GM12878 (cell line): ENCODE measurements around the gene TIMM29. TPM values are rescaled to one million over a fixed set of nuclear protein-coding genes. Genes with fewer than 3 reads are reported as not detected.

Experiments
- ATAC-seq: fragments of 200-7000 bp; cut with Tn5 transposase; 3 replicates; pipeline ENCODE4 v1.9.1; 2020; ENCODE audit warnings: mild to moderate bottlenecking, moderate library complexity
- BruUV-seq: library from RNA; stranded (reverse); fragments of 400-500 nt; replicated peaks from 2 replicates; lab custom pipeline; 2021; lab: Mats Ljungman, UMichigan
- CTCF ChIA-PET: fragments of 300-600 bp; sonication (Branson Sonifier 250); formaldehyde crosslinking; extraction: SDS; loops from one replicate; lab custom pipeline; 2021; ENCODE audit warnings: inconsistent platforms; lab: Yijun Ruan, JAX
- POLR2A ChIA-PET: fragments of 350-600 bp; formaldehyde crosslinking; extraction: SDS; loops from one replicate; lab custom pipeline; 2021; ENCODE audit warnings: inconsistent platforms; lab: Charles Lee
- RAD21 ChIA-PET: fragments of 300-600 bp; sonication (Branson Sonifier 250); formaldehyde crosslinking; loops from one replicate; lab custom pipeline; 2023; ENCODE audit warnings: antibody characterized with exemption; ENCODE audit not compliant: unreplicated experiment; lab: Charles Lee
- SMC1A ChIA-PET: fragments of 300-600 bp; sonication (Branson Sonifier 250); formaldehyde crosslinking; loops from one replicate; lab custom pipeline; 2023; ENCODE audit not compliant: unreplicated experiment, uncharacterized antibody; lab: Charles Lee
- DNase-seq: peaks from one replicate; pipeline ENCODE4 v3.0.0-alpha.2; 2011; ENCODE audit warnings: low read depth, low spot score
- FAIRE-seq: peaks from 3 replicates; lab custom pipeline; 2011; peaks lifted over from hg19 to GRCh38; lab: Jason Lieb, UNC
- H2AFZ ChIP-seq: 2 replicates; pipeline ENCODE4 v1.6.0; 2011; ENCODE audit warnings: low read depth, low read length, control low read depth; ENCODE audit not compliant: control insufficient read depth
- H3K27ac ChIP-seq: 2 replicates; pipeline ENCODE4 v1.5.1; 2011; ENCODE audit warnings: control low read depth; ENCODE audit not compliant: control insufficient read depth, insufficient read depth
- H3K27me3 ChIP-seq, 2 experiments: replicated peaks in 1 of 2; 2 replicates each; pipeline versions ENCODE4 v1.6.0 to v1.6.1; 2011; ENCODE audit warnings: low read length in 1 of 2; ENCODE audit not compliant: control insufficient read depth in 2 of 2, insufficient read depth in 2 of 2
- H3K36me3 ChIP-seq, 2 experiments: 2 replicates each; pipeline ENCODE4 v1.5.1; 2011; ENCODE audit warnings: low read length in 1 of 2; ENCODE audit not compliant: control insufficient read depth in 2 of 2, insufficient read depth in 2 of 2
- H3K4me1 ChIP-seq: 2 replicates; pipeline ENCODE4 v1.6.1; 2011; ENCODE audit warnings: mild to moderate bottlenecking, low read length, moderate library complexity, mixed read lengths; ENCODE audit not compliant: control insufficient read depth, insufficient read depth
- H3K4me2 ChIP-seq: 2 replicates; pipeline ENCODE4 v1.6.0; 2011; ENCODE audit warnings: control low read depth; ENCODE audit not compliant: control insufficient read depth, insufficient read depth
- H3K4me3 ChIP-seq: fragments of 200-600 bp; sonication (generic); 2 replicates; pipeline ENCODE4 v1.5.1; 2016
- H3K79me2 ChIP-seq: 2 replicates; pipeline ENCODE4 v1.6.0; 2011; ENCODE audit warnings: low read length; ENCODE audit not compliant: control insufficient read depth, insufficient read depth
- H3K9ac ChIP-seq: 2 replicates; pipeline ENCODE4 v1.8.0; 2011; ENCODE audit warnings: low read length, control low read depth, mixed read lengths; ENCODE audit not compliant: control insufficient read depth, insufficient read depth
- H3K9me3 ChIP-seq: replicated peaks from 3 replicates; pipeline ENCODE4 v1.5.1; 2011; ENCODE audit warnings: mild to moderate bottlenecking, low read length; ENCODE audit not compliant: control insufficient read depth, insufficient read depth
- H4K20me1 ChIP-seq: 2 replicates; pipeline ENCODE4 v1.6.0; 2011; ENCODE audit not compliant: control insufficient read depth, insufficient read depth
- BRCA1 ChIP-seq: IDR thresholded peaks from 2 replicates; pipeline ENCODE4 v1.6.1; 2011; ENCODE audit warnings: low read depth, low read length, improper control_type of control experiment
- CHD2 ChIP-seq: IDR thresholded peaks from 2 replicates; pipeline ENCODE4 v1.6.1; 2011; ENCODE audit warnings: low read depth, low read length, improper control_type of control experiment, borderline replicate concordance
- NFIC ChIP-seq: IDR thresholded peaks from 2 replicates; pipeline ENCODE4 v1.6.1; 2012; ENCODE audit warnings: low read depth, mild to moderate bottlenecking, inconsistent platforms, low read length, moderate library complexity
- PBX3 ChIP-seq: IDR thresholded peaks from 2 replicates; pipeline ENCODE4 v1.6.1; 2011; ENCODE audit warnings: mild to moderate bottlenecking, low read depth, low read length, moderate library complexity; ENCODE audit not compliant: insufficient replicate concordance
- RUNX3 ChIP-seq: IDR thresholded peaks from 2 replicates; pipeline ENCODE4 v1.6.1; 2012; ENCODE audit warnings: low read length, inconsistent platforms
- SP1 ChIP-seq: IDR thresholded peaks from one replicate; pipeline ENCODE4 v1.6.1; 2011; ENCODE audit warnings: low read depth, low read length
- SREBF2 ChIP-seq: IDR thresholded peaks from 2 replicates; pipeline ENCODE4 v1.6.1; 2012; ENCODE audit warnings: mild to moderate bottlenecking, low read length
- SRF ChIP-seq, 2 experiments: IDR thresholded peaks; 2 replicates each; pipeline ENCODE4 v1.6.1; 2011; ENCODE audit warnings: low read depth in 2 of 2, low read length in 2 of 2, mild to moderate bottlenecking in 1 of 2, moderate library complexity in 1 of 2
- STAT3 ChIP-seq: IDR thresholded peaks from 2 replicates; pipeline ENCODE4 v1.6.1; 2011; ENCODE audit warnings: low read depth, low read length, improper control_type of control experiment
- SUZ12 ChIP-seq: fragments of 200-600 bp; sonication (generic); IDR thresholded peaks from one replicate; pipeline ENCODE4 v1.6.1; 2018; ENCODE audit warnings: antibody characterized with exemption, mild to moderate bottlenecking; ENCODE audit not compliant: unreplicated experiment
- TAF1 ChIP-seq: IDR thresholded peaks from 2 replicates; pipeline ENCODE4 v1.6.1; 2011; ENCODE audit warnings: mild to moderate bottlenecking, low read depth, low read length, borderline replicate concordance
- TARDBP ChIP-seq: IDR thresholded peaks from 2 replicates; pipeline ENCODE4 v1.6.1; 2016; ENCODE audit warnings: borderline replicate concordance
- WGBS: methylation state at CpG from one replicate; pipeline ENCODE4 v1.1.6; 2016; ENCODE audit warnings: low lambda C conversion rate; ENCODE audit not compliant: insufficient replicate concordance, insufficient coverage; ENCODE audit errors: missing lambda C conversion rate; 5-methylcytosine and 5-hydroxymethylcytosine counted together
- in situ Hi-C: fragments of 300-500 bp; cut with MboI; formaldehyde crosslinking; loops from 9 replicates; pipeline ENCODE4 v1.14.3; 2018; ENCODE audit warnings: mixed read lengths
- intact Hi-C: fragments of 100-400 bp; cut with micrococcal nuclease; formaldehyde crosslinking; loops from one replicate; pipeline ENCODE4 v1.14.2; 2022; ENCODE audit not compliant: unreplicated experiment
- polyA plus RNA-seq, 11 experiments: library from polyadenylated mRNA; depleted of rRNA in 4 of 11; unstranded in 6 of 11; stranded (reverse) in 5 of 11; fragments of >200 nt; fragmentation: Nextera tagmentation in 4 of 11; fragmentation: Illumina TruSeq in 1 of 11; extraction: Ambion mirVana in 4 of 11; extraction: Trizol in 1 of 11; gene quantifications; 1 replicate in 1 of 11; 2 replicates in 10 of 11; pipeline versions ENCODE4 v1.2.1 to v1.2.3, GENCODE V29; 2011 to 2016; ENCODE audit warnings: inconsistent platforms in 2 of 11, missing spikeins in 2 of 11, low read depth in 1 of 11
- total RNA-seq, 4 experiments: library from RNA; depleted of rRNA in 3 of 4; stranded (reverse); fragments of >200 nt in 3 of 4; fragmentation: Illumina TruSeq in 1 of 4; extraction: Trizol in 1 of 4; gene quantifications; 2 replicates each; pipeline versions ENCODE4 v1.2.1 to v1.2.3, GENCODE V29; 2013 to 2021
- TF ChIP-seq, protein P1 (sequence below): IDR thresholded peaks from 2 replicates; pipeline ENCODE4 v1.6.1; 2012; ENCODE audit warnings: low read length, inconsistent platforms
- TF ChIP-seq, protein P2 (sequence below): fragments of 450-650 bp; IDR thresholded peaks from 2 replicates; pipeline ENCODE4 v1.6.1; 2017; ENCODE audit warnings: mild to moderate bottlenecking

The TIMM29 gene
- total and polyA plus RNA-seq, 10 of the 15 experiments (the other 5 are each of a cell fraction or from before 2014, with no cell fraction given) = 2.4 to 27.9 (median 13.5) TPM

DNA sequence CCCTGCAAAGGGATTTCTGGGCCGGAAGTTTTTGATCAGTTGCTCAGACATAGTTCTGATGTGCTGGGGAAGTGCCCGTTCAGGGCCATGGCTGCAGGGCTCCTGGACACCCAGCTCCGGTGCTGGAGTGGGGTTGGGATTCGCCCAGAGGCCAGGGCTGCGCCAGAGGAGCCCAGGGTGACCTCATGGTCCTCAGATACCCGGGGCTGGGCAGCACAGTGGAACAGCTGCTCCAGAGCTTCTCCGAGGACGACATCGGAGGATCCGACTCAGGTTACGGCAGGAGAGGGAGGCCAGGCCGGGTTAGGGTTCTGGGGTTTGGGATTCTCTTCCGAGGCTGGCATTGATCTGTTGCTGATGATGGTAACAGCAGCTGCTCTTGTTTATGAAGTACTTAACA, 36.4 kb upstream of the TIMM29 start:
- FAIRE-seq (no peak), ATAC-seq (no peak), DNase-seq (no peak)
- BruUV-seq = no TSS peak
- peaks cover 21% of the 10 kb centered on the region for H3K4me1 ChIP-seq
- H3K27me3 ChIP-seq = no peaks in the 10 kb centered on the region
- intact Hi-C loops (no loop called here), in situ Hi-C loops (no loop called here)
- ChIA-PET CTCF (no interaction called here), SMC1A (interaction anchor here (1.4 kb wide), 1 partner anchor 19 kb away, joined by 4 read pairs; no protein-coding TSS in a partner anchor), RAD21 (interaction anchor here (0.6 kb wide), 1 partner anchor 143 kb away, joined by 3 read pairs; no protein-coding TSS in a partner anchor), POLR2A (no interaction called here)
- peaks cover 0 to 20% of the 10 kb centered on the region in 2 experiments; a peak in 3 of 4 replicates for H3K36me3 ChIP-seq
- H3K4me2 ChIP-seq = no peak overlapping the region
- H3K4me3 ChIP-seq = no peak overlapping the region
- WGBS = 84% methylated on average over 13 of the region's 13 CpGs
- H3K79me2 ChIP-seq = peaks cover 50% of the 10 kb centered on the region
- no peaks in the 10 kb centered on the region for H3K9me3 ChIP-seq
- peaks cover 6% of the 10 kb centered on the region for H4K20me1 ChIP-seq
- H2AFZ ChIP-seq = no peak overlapping the region
- H3K9ac ChIP-seq = no peak overlapping the region
- H3K27ac ChIP-seq = no peak overlapping the region
- TF ChIP-seq PBX3 (no peak), TAF1 (no peak), SP1 (no peak), TARDBP (no peak), NFIC (no peak), SREBF2 (no peak), BRCA1 (no peak), CHD2 (no peak), SRF (IDR thresholded peaks at IDR 0.05; ENCODE audit: low read depth in 2 of 2, low read length in 2 of 2) (no peak), SUZ12 (no peak), RUNX3 (no peak), STAT3 (no peak)
- TF ChIP-seq, protein P1, sequence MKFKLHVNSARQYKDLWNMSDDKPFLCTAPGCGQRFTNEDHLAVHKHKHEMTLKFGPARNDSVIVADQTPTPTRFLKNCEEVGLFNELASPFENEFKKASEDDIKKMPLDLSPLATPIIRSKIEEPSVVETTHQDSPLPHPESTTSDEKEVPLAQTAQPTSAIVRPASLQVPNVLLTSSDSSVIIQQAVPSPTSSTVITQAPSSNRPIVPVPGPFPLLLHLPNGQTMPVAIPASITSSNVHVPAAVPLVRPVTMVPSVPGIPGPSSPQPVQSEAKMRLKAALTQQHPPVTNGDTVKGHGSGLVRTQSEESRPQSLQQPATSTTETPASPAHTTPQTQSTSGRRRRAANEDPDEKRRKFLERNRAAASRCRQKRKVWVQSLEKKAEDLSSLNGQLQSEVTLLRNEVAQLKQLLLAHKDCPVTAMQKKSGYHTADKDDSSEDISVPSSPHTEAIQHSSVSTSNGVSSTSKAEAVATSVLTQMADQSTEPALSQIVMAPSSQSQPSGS = no peak
- TF ChIP-seq, protein P2, sequence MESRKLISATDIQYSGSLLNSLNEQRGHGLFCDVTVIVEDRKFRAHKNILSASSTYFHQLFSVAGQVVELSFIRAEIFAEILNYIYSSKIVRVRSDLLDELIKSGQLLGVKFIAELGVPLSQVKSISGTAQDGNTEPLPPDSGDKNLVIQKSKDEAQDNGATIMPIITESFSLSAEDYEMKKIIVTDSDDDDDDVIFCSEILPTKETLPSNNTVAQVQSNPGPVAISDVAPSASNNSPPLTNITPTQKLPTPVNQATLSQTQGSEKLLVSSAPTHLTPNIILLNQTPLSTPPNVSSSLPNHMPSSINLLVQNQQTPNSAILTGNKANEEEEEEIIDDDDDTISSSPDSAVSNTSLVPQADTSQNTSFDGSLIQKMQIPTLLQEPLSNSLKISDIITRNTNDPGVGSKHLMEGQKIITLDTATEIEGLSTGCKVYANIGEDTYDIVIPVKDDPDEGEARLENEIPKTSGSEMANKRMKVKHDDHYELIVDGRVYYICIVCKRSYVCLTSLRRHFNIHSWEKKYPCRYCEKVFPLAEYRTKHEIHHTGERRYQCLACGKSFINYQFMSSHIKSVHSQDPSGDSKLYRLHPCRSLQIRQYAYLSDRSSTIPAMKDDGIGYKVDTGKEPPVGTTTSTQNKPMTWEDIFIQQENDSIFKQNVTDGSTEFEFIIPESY = no peak
